AG04450 (cell line): ENCODE results near the gene NOTCH1. TPM values are rescaled to one million over a fixed set of nuclear protein-coding genes. Genes with fewer than 3 reads are reported as not detected.

ENCODE experiments used
- CTCF ChIA-PET: fragments of 300-600, 350-600 bp; formaldehyde crosslinking; extraction: SDS; loops from one replicate; lab custom pipeline; 2022; ENCODE audit warnings: antibody characterized with exemption, inconsistent platforms; lab: Charles Lee
- POLR2A ChIA-PET: fragments of 350-600 bp; formaldehyde crosslinking; extraction: SDS; loops from one replicate; lab custom pipeline; 2021; ENCODE audit warnings: antibody characterized with exemption, inconsistent platforms; lab: Yijun Ruan, JAX
- DNase-seq: peaks from one replicate; pipeline ENCODE4 v3.0.0-alpha.2; 2011; ENCODE audit warnings: low read depth, low spot score
- H3K27ac ChIP-seq: one replicate; pipeline ENCODE4 v1.5.1; 2012; ENCODE audit warnings: low read depth, low read length, control low read depth
- H3K27me3 ChIP-seq: one replicate; pipeline ENCODE4 v1.6.0; 2012; ENCODE audit warnings: low read length; ENCODE audit not compliant: control insufficient read depth, insufficient read depth
- H3K4me3 ChIP-seq: 2 replicates; pipeline ENCODE4 v1.5.1; 2011; ENCODE audit warnings: mild to moderate bottlenecking, low read depth, low read length, control low read depth
- H3K9me3 ChIP-seq: 2 replicates; pipeline ENCODE4 v1.5.1; 2012; ENCODE audit warnings: low read length; ENCODE audit not compliant: control insufficient read depth, insufficient read depth
- CTCF ChIP-seq: IDR thresholded peaks from 2 replicates; pipeline ENCODE4 v1.5.1; 2011; ENCODE audit warnings: low read depth, low read length, control low read depth, inconsistent platforms
- polyA plus RNA-seq: library from polyadenylated mRNA; depleted of rRNA; stranded (reverse); fragments of >200 nt; gene quantifications from 2 replicates; pipeline ENCODE4 v1.2.3, GENCODE V29; 2011

Gene NOTCH1
- polyA plus RNA-seq, 1 experiment = 0.89 TPM

- Histone ChIP-seq H3K4me3 (no peak overlapping the region), H3K27me3 (no peaks in the 10 kb centered on the region), H3K9me3 (no peaks in the 10 kb centered on the region; the same call in 1 of the 2 replicates), H3K27ac (no peak overlapping the region)
- POLR2A ChIA-PET = no interaction called here
- TF ChIP-seq CTCF = no peak
- CTCF ChIA-PET = no interaction called here
- no peak for DNase-seq
These were observed 44.2 kb downstream of the NOTCH1 start for GRCh38 chr9:136501686-136502085.

GRCh38 chr9:136499935-136500910 lies 45.6 kb downstream of the NOTCH1 start:
- ChIA-PET POLR2A (interaction anchor here (0.5 kb wide), 1 partner anchor 74 kb away, joined by 6 read pairs; no protein-coding TSS in a partner anchor), CTCF (interaction anchor here (0.6 to 1.3 kb wide), 3 partner anchors 10 to 258 kb away, joined by 4 to 11 read pairs (median 4); no protein-coding TSS in a partner anchor)
- H3K27me3 ChIP-seq = no peaks in the 10 kb centered on the region
- TF ChIP-seq CTCF = no peak
- H3K4me3 ChIP-seq = no peak overlapping the region
- H3K9me3 ChIP-seq = no peaks in the 10 kb centered on the region
- no peak overlapping the region for H3K27ac ChIP-seq
- no peak for DNase-seq

- CTCF ChIA-PET = interaction anchor here (1.0 to 1.3 kb wide), 2 partner anchors 9 to 11 kb away, joined by 4 to 11 read pairs; no protein-coding TSS in a partner anchor
- Histone ChIP-seq H3K27me3 (no peaks in the 10 kb centered on the region), H3K4me3 (no peak overlapping the region), H3K9me3 (no peaks in the 10 kb centered on the region), H3K27ac (no peak overlapping the region)
- no peak for DNase-seq
- no peak for TF ChIP-seq CTCF
- POLR2A ChIA-PET = interaction anchor here (0.5 kb wide), 1 partner anchor 73 kb away, joined by 6 read pairs; no protein-coding TSS in a partner anchor
These were observed 46.5 kb downstream of the NOTCH1 start for GRCh38 chr9:136499071-136499934.

GRCh38 chr9:136497916-136498695 lies 47.7 kb downstream of the NOTCH1 start:
- CTCF ChIA-PET = interaction anchor here (1.5 kb wide), 1 partner anchor 10 kb away, joined by 4 read pairs; no protein-coding TSS in a partner anchor
- no peaks in the 10 kb centered on the region for H3K27me3 ChIP-seq
- no peak overlapping the region for H3K27ac ChIP-seq
- DNase-seq = no peak
- no peaks in the 10 kb centered on the region for H3K9me3 ChIP-seq
- no peak for TF ChIP-seq CTCF
- POLR2A ChIA-PET = no interaction called here
- H3K4me3 ChIP-seq = no peak overlapping the region
